Measurements from ENCODE around the gene PLK1. TPM values are rescaled to one million over a fixed set of nuclear protein-coding genes. Genes with fewer than 3 reads are reported as not detected.

The PLK1 gene
- total and polyA plus RNA-seq, 2 of the 13 experiments (the other 11 are each of a cell fraction or from before 2014, with no cell fraction given): 71.5 to 76.3 TPM

GRCh38 chr16:23651943-23652468 is 26.7 kb upstream of the PLK1 start:
- FAIRE-seq: no peak
- in situ Hi-C loops (cut with HindIII; ENCODE audit: extremely low pct_ligation_motif_present, low pct_unique_long_range_greater_than_20kb): no loop called here
- H3K9me3 ChIP-seq (ENCODE audit: low read length): no peaks in the 10 kb centered on the region
- intact Hi-C loops (cut with micrococcal nuclease; ENCODE audit: unreplicated experiment): no loop called here
- H3K4me2 ChIP-seq (ENCODE audit: low read depth, low read length): no peak overlapping the region
- no peak for DNase-seq (ENCODE audit: low spot score)
- H3K4me3 ChIP-seq (replicated peaks in 1 of 3; ENCODE audit: insufficient read depth in 1 of 3, low read depth in 2 of 3, low read length in 3 of 3): no peak overlapping the region
- ChIA-PET CTCF (ENCODE audit: low intra/inter-chr PET ratio, low total read pairs) (no interaction called here), POLR2A (interaction anchor here (1.0 kb wide), 1 partner anchor 11 kb away, joined by 3 read pairs; the partner anchor contains the start of genes DCTN5 and PALB2)
- H2AFZ ChIP-seq (ENCODE audit: low read length): no peak overlapping the region
- no peak overlapping the region for H3K9ac ChIP-seq (ENCODE audit: insufficient read depth, low read depth, low read length)
- TF ChIP-seq RBFOX2 (IDR thresholded peaks at IDR 0.05; ENCODE audit: low read depth, low read length): peak; percentile 42
- 0 out of 2 replicates have a peak, but pooled peaks have one; percentile 30 for TF ChIP-seq NR2F6 (IDR thresholded peaks at IDR 0.05)
- no peak for TF ChIP-seq NR2F6 (CRISPR knock-in tag; IDR thresholded peaks at IDR 0.05)
- no peak for TF ChIP-seq ZNF121 (CRISPR knock-in tag; IDR thresholded peaks at IDR 0.05)
- TF ChIP-seq, protein P1, sequence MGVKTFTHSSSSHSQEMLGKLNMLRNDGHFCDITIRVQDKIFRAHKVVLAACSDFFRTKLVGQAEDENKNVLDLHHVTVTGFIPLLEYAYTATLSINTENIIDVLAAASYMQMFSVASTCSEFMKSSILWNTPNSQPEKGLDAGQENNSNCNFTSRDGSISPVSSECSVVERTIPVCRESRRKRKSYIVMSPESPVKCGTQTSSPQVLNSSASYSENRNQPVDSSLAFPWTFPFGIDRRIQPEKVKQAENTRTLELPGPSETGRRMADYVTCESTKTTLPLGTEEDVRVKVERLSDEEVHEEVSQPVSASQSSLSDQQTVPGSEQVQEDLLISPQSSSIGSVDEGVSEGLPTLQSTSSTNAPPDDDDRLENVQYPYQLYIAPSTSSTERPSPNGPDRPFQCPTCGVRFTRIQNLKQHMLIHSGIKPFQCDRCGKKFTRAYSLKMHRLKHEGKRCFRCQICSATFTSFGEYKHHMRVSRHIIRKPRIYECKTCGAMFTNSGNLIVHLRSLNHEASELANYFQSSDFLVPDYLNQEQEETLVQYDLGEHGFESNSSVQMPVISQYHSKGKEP (CRISPR knock-in tag; IDR thresholded peaks at IDR 0.05): no peak
- TF ChIP-seq, protein P2, sequence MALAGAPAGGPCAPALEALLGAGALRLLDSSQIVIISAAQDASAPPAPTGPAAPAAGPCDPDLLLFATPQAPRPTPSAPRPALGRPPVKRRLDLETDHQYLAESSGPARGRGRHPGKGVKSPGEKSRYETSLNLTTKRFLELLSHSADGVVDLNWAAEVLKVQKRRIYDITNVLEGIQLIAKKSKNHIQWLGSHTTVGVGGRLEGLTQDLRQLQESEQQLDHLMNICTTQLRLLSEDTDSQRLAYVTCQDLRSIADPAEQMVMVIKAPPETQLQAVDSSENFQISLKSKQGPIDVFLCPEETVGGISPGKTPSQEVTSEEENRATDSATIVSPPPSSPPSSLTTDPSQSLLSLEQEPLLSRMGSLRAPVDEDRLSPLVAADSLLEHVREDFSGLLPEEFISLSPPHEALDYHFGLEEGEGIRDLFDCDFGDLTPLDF (CRISPR knock-in tag; IDR thresholded peaks at IDR 0.05): no peak
- H3K36me3 ChIP-seq (replicated peaks in 1 of 2; ENCODE audit: control insufficient read depth in 1 of 2, insufficient read depth in 2 of 2, low read length in 2 of 2): peaks cover 14 to 75% of the 10 kb centered on the region in 2 experiments; a peak in 4 of 5 replicates
- H3K4me1 ChIP-seq (ENCODE audit: insufficient read depth, low read length): no peaks in the 10 kb centered on the region
- peaks cover 15% of the 10 kb centered on the region for H4K20me1 ChIP-seq (ENCODE audit: insufficient read depth, low read length)
- no peaks in the 10 kb centered on the region for H3K27me3 ChIP-seq (ENCODE audit: control insufficient read depth in 1 of 2, insufficient read depth in 2 of 2, low read length in 2 of 2)
- H3K79me2 ChIP-seq (ENCODE audit: insufficient read depth, low read length): peaks cover 81% of the 10 kb centered on the region
- WGBS (ENCODE audit: low lambda C conversion rate): 95% methylated on average over 4 of the region's 4 CpGs
- no peak overlapping the region for H3K27ac ChIP-seq (ENCODE audit: extremely low read length, insufficient read depth, low read length)
- no TSS peak for BruUV-seq (replicated peaks)
- ATAC-seq: no peak

- no peak overlapping the region for H3K4me3 ChIP-seq (replicated peaks in 1 of 3; ENCODE audit: insufficient read depth in 1 of 3, low read depth in 2 of 3, low read length in 3 of 3)
- no peak overlapping the region for H2AFZ ChIP-seq (ENCODE audit: low read length)
- FAIRE-seq (no peak), DNase-seq (ENCODE audit: low spot score) (no peak), ATAC-seq (no peak)
- CTCF ChIA-PET (ENCODE audit: low intra/inter-chr PET ratio, low total read pairs): no interaction called here
- no peaks in the 10 kb centered on the region for H3K79me2 ChIP-seq (ENCODE audit: insufficient read depth, low read length)
- 98% methylated on average over 2 of the region's 2 CpGs for WGBS (ENCODE audit: low lambda C conversion rate)
- no TSS peak for BruUV-seq (replicated peaks)
- intact Hi-C loops (cut with micrococcal nuclease; ENCODE audit: unreplicated experiment): no loop called here
- no peak overlapping the region for H3K4me2 ChIP-seq (ENCODE audit: low read depth, low read length)
- peaks cover 53 to 96% of the 10 kb centered on the region in 2 experiments for H3K36me3 ChIP-seq (replicated peaks in 1 of 2; ENCODE audit: control insufficient read depth in 1 of 2, insufficient read depth in 2 of 2, low read length in 2 of 2)
- H3K27me3 ChIP-seq (ENCODE audit: control insufficient read depth in 1 of 2, insufficient read depth in 2 of 2, low read length in 2 of 2): no peaks in the 10 kb centered on the region
- H3K4me1 ChIP-seq (ENCODE audit: insufficient read depth, low read length): no peaks in the 10 kb centered on the region
- H3K9ac ChIP-seq (ENCODE audit: insufficient read depth, low read depth, low read length): no peak overlapping the region
- H4K20me1 ChIP-seq (ENCODE audit: insufficient read depth, low read length): no peaks in the 10 kb centered on the region
- POLR2A ChIA-PET: no interaction called here
- no peaks in the 10 kb centered on the region for H3K9me3 ChIP-seq (ENCODE audit: low read length)
- in situ Hi-C loops (cut with HindIII; ENCODE audit: extremely low pct_ligation_motif_present, low pct_unique_long_range_greater_than_20kb): no loop called here
- H3K27ac ChIP-seq (ENCODE audit: extremely low read length, insufficient read depth, low read length): no peak overlapping the region
- TF ChIP-seq SP1 (IDR thresholded peaks at IDR 0.05): no peak
- TF ChIP-seq SP1 (CRISPR knock-in tag; IDR thresholded peaks at IDR 0.05): no peak
- no peak for TF ChIP-seq ZFP36L2 (CRISPR knock-in tag; IDR thresholded peaks at IDR 0.05)
- TF ChIP-seq KLF15 (CRISPR knock-in tag; IDR thresholded peaks at IDR 0.05; ENCODE audit: borderline replicate concordance): no peak
- TF ChIP-seq ATF1 (CRISPR knock-in tag; IDR thresholded peaks at IDR 0.05): no peak
- no peak for TF ChIP-seq TGIF2 (CRISPR knock-in tag; IDR thresholded peaks at IDR 0.05)
- no peak for TF ChIP-seq CTCF (CRISPR knock-in tag; IDR thresholded peaks at IDR 0.05)
- TF ChIP-seq ZBTB1 (CRISPR knock-in tag; IDR thresholded peaks at IDR 0.05; ENCODE audit: borderline replicate concordance): no peak
- TF ChIP-seq XBP1 (CRISPR knock-in tag; IDR thresholded peaks at IDR 0.05): no peak
- no peak for TF ChIP-seq ZNF292 (CRISPR knock-in tag; IDR thresholded peaks at IDR 0.05; ENCODE audit: borderline replicate concordance, low read depth)
Observed at GRCh38 chr16:23663918-23664317, 14.8 kb upstream of the PLK1 start.

All from HepG2 (cell line).